ENCODE data around the gene LMX1B. TPM values are rescaled to one million over a fixed set of nuclear protein-coding genes. Genes with fewer than 3 reads are reported as not detected.
A peak's percentile ranks its signal among the peaks of the same experiment; 100 is the strongest.

The LMX1B gene
- 0.26 TPM for total RNA-seq (ENCODE audit: unreplicated experiment)
- long read RNA-seq, result 0 reads

DNA sequence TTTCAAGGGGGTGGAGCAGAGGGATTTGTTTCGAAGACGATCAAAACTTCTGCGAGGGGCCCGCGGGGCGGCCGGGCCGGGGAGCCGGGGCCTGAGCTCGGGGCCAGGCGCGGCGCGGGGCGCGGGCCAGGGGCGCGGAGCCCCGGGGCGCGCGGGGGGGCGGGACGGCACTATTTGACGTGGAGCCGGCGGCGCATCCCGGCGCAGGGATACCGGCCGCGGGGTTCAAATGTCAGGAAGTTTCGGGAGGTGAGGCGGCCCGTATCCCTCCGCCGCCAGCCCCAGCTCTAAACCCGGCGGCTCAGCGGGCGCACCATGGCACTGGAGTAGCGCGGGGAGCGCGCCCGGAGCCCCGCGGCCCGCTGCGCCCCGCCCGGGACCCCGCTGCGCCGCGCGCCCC, at the start of gene LMX1B:
Gene LMX1B (plus strand): TSS at position 278 of the 400 bp plus-strand sequence. CDS start 522 bp downstream, outside the sequence.
- Mint-ChIP-seq H3K4me3 (ENCODE audit: unreplicated experiment) (peak within 1 kb of the TSS; percentile 56), H3K4me1 (ENCODE audit: unreplicated experiment) (peaks cover 24% of the 10 kb centered on the region), H3K27ac (ENCODE audit: unreplicated experiment) (no peak within 1 kb of the TSS), H3K9me3 (ENCODE audit: unreplicated experiment) (no peaks in the 10 kb centered on the region), H3K36me3 (ENCODE audit: low read depth, unreplicated experiment) (peaks cover 4% of the 10 kb centered on the region), H3K27me3 (ENCODE audit: unreplicated experiment) (peaks cover 56% of the 10 kb centered on the region)
- DNase-seq (ENCODE audit: low spot score), result no peak
- TF ChIP-seq, protein P1, sequence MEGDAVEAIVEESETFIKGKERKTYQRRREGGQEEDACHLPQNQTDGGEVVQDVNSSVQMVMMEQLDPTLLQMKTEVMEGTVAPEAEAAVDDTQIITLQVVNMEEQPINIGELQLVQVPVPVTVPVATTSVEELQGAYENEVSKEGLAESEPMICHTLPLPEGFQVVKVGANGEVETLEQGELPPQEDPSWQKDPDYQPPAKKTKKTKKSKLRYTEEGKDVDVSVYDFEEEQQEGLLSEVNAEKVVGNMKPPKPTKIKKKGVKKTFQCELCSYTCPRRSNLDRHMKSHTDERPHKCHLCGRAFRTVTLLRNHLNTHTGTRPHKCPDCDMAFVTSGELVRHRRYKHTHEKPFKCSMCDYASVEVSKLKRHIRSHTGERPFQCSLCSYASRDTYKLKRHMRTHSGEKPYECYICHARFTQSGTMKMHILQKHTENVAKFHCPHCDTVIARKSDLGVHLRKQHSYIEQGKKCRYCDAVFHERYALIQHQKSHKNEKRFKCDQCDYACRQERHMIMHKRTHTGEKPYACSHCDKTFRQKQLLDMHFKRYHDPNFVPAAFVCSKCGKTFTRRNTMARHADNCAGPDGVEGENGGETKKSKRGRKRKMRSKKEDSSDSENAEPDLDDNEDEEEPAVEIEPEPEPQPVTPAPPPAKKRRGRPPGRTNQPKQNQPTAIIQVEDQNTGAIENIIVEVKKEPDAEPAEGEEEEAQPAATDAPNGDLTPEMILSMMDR (IDR thresholded peaks at IDR 0.05; ENCODE audit: unreplicated experiment), result no peak

DNA sequence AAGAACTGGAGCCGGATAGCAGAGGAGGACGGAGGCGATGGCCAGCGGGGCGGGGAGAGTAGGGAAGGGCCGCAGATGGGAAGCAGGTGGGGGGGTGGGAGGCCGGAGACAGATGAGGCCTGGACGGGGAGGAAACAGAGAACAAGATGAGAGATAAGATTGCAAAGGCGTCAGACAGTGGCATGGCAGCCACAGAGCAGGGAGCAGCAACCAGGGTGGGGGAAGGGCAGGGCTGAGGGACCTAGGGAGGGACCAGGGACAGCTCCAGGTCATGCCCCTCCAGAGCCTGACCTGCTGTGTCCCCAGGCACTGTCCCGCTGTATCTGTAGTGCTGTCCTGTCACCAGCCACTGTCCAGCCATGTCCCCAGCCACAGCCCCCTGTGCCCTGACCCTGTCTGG, 49.6 kb upstream of the LMX1B start:
- peaks cover 7% of the 10 kb centered on the region for H3K27me3 Mint-ChIP-seq (ENCODE audit: unreplicated experiment)
- peak; percentile 51 for DNase-seq (ENCODE audit: low spot score)
- H3K27ac Mint-ChIP-seq (ENCODE audit: unreplicated experiment), result no peak overlapping the region
- TF ChIP-seq, protein P1 (IDR thresholded peaks at IDR 0.05; ENCODE audit: unreplicated experiment), result no peak
- H3K4me3 Mint-ChIP-seq (ENCODE audit: unreplicated experiment), result no peak overlapping the region
- H3K9me3 Mint-ChIP-seq (ENCODE audit: unreplicated experiment), result no peaks in the 10 kb centered on the region
- peaks cover 4% of the 10 kb centered on the region for H3K36me3 Mint-ChIP-seq (ENCODE audit: low read depth, unreplicated experiment)
- peaks cover 12% of the 10 kb centered on the region for H3K4me1 Mint-ChIP-seq (ENCODE audit: unreplicated experiment)

DNA sequence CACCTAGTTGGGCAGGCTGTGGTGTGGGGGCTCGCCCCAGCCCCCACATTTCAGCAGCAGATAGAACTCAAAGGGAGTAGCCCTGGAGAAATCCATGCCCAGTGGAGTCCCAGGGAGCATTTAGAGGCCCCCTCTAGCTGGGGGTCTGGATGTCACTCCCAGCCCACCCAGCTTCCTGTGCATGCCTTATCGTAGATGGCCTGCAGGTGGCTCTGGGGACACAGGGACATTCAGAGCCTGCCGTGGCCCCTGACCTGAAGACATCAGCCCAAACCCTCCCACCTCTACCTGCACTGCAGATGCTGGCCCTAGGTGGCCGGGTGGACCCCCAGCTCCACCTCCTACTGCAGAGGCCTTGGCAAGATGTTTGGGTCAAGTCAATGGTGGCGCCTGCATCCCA, 49.0 kb upstream of the LMX1B start:
- peaks cover 4% of the 10 kb centered on the region for H3K36me3 Mint-ChIP-seq (ENCODE audit: low read depth, unreplicated experiment)
- no peaks in the 10 kb centered on the region for H3K9me3 Mint-ChIP-seq (ENCODE audit: unreplicated experiment)
- no peak for DNase-seq (ENCODE audit: low spot score)
- H3K4me1 Mint-ChIP-seq (ENCODE audit: unreplicated experiment), result peaks cover 13% of the 10 kb centered on the region
- H3K4me3 Mint-ChIP-seq (ENCODE audit: unreplicated experiment), result no peak overlapping the region
- no peak overlapping the region for H3K27ac Mint-ChIP-seq (ENCODE audit: unreplicated experiment)
- TF ChIP-seq, protein P1 (IDR thresholded peaks at IDR 0.05; ENCODE audit: unreplicated experiment), result peak; percentile 28
- H3K27me3 Mint-ChIP-seq (ENCODE audit: unreplicated experiment), result peaks cover 7% of the 10 kb centered on the region

DNA sequence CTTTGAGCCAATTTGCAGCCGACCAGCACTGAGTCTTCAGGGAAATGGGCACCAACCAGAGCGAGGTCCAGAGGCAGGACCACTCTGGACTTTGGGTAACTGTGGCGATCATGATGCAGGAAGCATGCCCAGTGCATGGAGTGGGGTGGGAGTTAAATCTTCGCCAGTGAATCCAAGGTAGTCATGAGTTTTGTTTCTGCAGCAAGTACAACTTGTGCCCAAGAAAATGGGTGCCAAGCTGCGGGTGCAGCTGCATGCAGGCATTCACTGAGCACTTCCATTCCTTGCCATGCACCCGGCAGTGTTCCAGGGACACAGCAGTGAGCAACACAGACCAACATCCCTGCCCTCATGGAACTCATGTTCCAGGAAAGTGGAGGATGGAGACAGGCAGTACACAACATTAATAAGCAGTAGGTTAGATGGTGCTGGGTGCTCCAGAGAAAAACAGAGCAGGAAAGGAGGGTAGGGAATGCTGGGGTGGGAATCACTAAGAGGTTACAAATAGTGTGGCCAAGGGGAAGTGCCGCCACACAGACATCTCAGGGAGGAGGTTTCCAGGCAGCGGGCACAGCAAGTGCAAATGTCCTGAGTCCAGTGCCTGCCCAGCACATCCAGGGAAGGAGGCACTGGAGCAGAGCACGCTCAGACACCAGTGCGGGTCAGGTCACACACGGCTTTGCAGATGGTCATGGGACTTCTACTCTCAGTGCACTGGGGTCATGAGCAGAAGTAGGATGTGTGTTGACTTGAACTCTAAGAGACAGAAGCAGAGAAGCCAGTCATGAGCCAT, 48.2 kb upstream of the LMX1B start:
- Mint-ChIP-seq H3K27me3 (ENCODE audit: unreplicated experiment) (peaks cover 7% of the 10 kb centered on the region), H3K4me3 (ENCODE audit: unreplicated experiment) (no peak overlapping the region)

More for the DNA sequence above, 48.2 kb upstream of the LMX1B start:
- no peak for DNase-seq (ENCODE audit: low spot score)
- no peaks in the 10 kb centered on the region for H3K9me3 Mint-ChIP-seq (ENCODE audit: unreplicated experiment)
- TF ChIP-seq, protein P1 (IDR thresholded peaks at IDR 0.05; ENCODE audit: unreplicated experiment), result no peak
- H3K27ac Mint-ChIP-seq (ENCODE audit: unreplicated experiment), result no peak overlapping the region
- peaks cover 13% of the 10 kb centered on the region for H3K4me1 Mint-ChIP-seq (ENCODE audit: unreplicated experiment)
- H3K36me3 Mint-ChIP-seq (ENCODE audit: low read depth, unreplicated experiment), result peaks cover 4% of the 10 kb centered on the region

All from endothelial cell (in vitro differentiated cells).